ENCODE measurements around the gene PROM1. TPM values are rescaled to one million over a fixed set of nuclear protein-coding genes. Genes with fewer than 3 reads are reported as not detected.

Gene PROM1
- polyA plus RNA-seq, 2 of the 4 experiments (the other 2 are of a cell fraction), result 0.03 to 0.14 TPM

DNA sequence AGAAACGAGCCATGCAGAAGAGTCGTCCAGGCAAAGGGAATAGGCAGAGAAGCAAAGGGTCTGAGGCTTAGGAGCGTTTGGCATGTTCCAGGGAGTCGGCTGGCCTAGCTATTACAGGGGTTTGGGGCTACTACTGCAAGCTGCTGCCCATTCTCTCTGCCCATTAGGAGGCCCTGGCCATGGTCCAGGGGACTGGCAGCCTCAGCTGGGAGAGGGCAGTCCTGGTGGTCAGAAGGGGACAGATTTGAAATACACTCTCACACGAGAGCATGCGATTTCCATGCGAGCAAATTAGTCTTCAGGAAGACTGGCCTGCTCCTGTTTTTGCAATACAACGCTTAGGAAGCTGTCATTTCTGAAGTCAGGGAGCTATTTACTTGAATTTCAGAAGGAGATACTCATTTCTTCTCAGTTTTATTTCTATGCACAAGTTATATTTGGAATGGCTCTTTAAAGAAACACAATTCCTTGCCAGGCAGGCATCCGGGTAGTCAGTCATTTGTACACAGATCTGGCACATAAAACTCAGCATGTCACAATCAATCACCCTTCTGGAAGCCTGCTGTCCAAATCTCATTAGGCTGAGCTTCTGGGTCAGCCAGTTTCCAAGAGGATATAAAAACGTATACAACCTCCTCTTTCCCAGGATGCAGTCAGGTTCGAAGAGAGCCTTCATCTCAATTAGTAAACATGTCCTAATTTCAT lies 27.0 kb downstream of the PROM1 start (continued):
- TF ChIP-seq, protein P1, sequence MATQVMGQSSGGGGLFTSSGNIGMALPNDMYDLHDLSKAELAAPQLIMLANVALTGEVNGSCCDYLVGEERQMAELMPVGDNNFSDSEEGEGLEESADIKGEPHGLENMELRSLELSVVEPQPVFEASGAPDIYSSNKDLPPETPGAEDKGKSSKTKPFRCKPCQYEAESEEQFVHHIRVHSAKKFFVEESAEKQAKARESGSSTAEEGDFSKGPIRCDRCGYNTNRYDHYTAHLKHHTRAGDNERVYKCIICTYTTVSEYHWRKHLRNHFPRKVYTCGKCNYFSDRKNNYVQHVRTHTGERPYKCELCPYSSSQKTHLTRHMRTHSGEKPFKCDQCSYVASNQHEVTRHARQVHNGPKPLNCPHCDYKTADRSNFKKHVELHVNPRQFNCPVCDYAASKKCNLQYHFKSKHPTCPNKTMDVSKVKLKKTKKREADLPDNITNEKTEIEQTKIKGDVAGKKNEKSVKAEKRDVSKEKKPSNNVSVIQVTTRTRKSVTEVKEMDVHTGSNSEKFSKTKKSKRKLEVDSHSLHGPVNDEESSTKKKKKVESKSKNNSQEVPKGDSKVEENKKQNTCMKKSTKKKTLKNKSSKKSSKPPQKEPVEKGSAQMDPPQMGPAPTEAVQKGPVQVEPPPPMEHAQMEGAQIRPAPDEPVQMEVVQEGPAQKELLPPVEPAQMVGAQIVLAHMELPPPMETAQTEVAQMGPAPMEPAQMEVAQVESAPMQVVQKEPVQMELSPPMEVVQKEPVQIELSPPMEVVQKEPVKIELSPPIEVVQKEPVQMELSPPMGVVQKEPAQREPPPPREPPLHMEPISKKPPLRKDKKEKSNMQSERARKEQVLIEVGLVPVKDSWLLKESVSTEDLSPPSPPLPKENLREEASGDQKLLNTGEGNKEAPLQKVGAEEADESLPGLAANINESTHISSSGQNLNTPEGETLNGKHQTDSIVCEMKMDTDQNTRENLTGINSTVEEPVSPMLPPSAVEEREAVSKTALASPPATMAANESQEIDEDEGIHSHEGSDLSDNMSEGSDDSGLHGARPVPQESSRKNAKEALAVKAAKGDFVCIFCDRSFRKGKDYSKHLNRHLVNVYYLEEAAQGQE (IDR thresholded peaks at IDR 0.05), result no peak
- TF ChIP-seq HOXB13 (CRISPR knock-in tag; IDR thresholded peaks at IDR 0.05; ENCODE audit: low read depth) (no peak), FOSL2 (IDR thresholded peaks at IDR 0.05) (no peak), FOSL2 (CRISPR knock-in tag; IDR thresholded peaks at IDR 0.05) (no peak), HOXB5 (CRISPR knock-in tag; IDR thresholded peaks at IDR 0.05) (no peak), CTCF (IDR thresholded peaks at IDR 0.05) (no peak), CBX8 (IDR thresholded peaks at IDR 0.05) (no peak), USF2 (IDR thresholded peaks at IDR 0.05) (no peak)
- TF ChIP-seq, protein P2, sequence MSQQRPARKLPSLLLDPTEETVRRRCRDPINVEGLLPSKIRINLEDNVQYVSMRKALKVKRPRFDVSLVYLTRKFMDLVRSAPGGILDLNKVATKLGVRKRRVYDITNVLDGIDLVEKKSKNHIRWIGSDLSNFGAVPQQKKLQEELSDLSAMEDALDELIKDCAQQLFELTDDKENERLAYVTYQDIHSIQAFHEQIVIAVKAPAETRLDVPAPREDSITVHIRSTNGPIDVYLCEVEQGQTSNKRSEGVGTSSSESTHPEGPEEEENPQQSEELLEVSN (IDR thresholded peaks at IDR 0.05; ENCODE audit: borderline replicate concordance, low read depth), result no peak

- ChIA-PET CTCF (no interaction called here), POLR2A (no interaction called here)
- WGBS (ENCODE audit: missing lambda C conversion rate), result 66% methylated on average over 7 of the region's 7 CpGs
- Histone ChIP-seq H3K4me1 (no peaks in the 10 kb centered on the region), H3K4me3 (no peak overlapping the region), H3K27ac (no peak overlapping the region), H3K9me3 (no peaks in the 10 kb centered on the region), H3K4me2 (no peak overlapping the region)
- TF ChIP-seq ZNF302 (CRISPR knock-in tag; IDR thresholded peaks at IDR 0.05), result no peak
- TF ChIP-seq HMGXB4 (CRISPR knock-in tag; IDR thresholded peaks at IDR 0.05; ENCODE audit: borderline replicate concordance), result no peak
- no peak for TF ChIP-seq HEYL (CRISPR knock-in tag; IDR thresholded peaks at IDR 0.05)
- TF ChIP-seq PHF8 (IDR thresholded peaks at IDR 0.05; ENCODE audit: borderline replicate concordance, low read depth), result no peak
- no peak for TF ChIP-seq RAD21 (conservative IDR thresholded peaks at IDR 0.05 in 1 of 2, IDR thresholded peaks at IDR 0.05 in 1 of 2)
- TF ChIP-seq HDAC2 (IDR thresholded peaks at IDR 0.05), result no peak
- TF ChIP-seq, protein P3, sequence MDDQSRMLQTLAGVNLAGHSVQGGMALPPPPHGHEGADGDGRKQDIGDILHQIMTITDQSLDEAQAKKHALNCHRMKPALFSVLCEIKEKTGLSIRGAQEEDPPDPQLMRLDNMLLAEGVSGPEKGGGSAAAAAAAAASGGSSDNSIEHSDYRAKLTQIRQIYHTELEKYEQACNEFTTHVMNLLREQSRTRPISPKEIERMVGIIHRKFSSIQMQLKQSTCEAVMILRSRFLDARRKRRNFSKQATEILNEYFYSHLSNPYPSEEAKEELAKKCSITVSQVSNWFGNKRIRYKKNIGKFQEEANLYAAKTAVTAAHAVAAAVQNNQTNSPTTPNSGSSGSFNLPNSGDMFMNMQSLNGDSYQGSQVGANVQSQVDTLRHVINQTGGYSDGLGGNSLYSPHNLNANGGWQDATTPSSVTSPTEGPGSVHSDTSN (IDR thresholded peaks at IDR 0.05), result no peak
- no peak for TF ChIP-seq FOSB (CRISPR knock-in tag; IDR thresholded peaks at IDR 0.05)
- no peak for TF ChIP-seq SMC3 (IDR thresholded peaks at IDR 0.05)
- no peak for TF ChIP-seq CEBPB (IDR thresholded peaks at IDR 0.05)
- no peak for TF ChIP-seq EHMT2 (IDR thresholded peaks at IDR 0.05; ENCODE audit: low read depth)
- no peak for ATAC-seq
- DNase-seq (ENCODE audit: low read depth in 1 of 2, low spot score in 1 of 2), result no peak
- no peak for FAIRE-seq
Observed at GRCh38 chr4:16055873-16056272, 27.9 kb downstream of the PROM1 start.
